ENCODE measurements around the gene TMEM170A. TPM values are rescaled to one million over a fixed set of nuclear protein-coding genes. Genes with fewer than 3 reads are reported as not detected.
"Not testable (repeated sequence)": the region's sequence is repeated elsewhere in the genome, so short reads cannot be mapped to it uniquely, and the experiment has no call there.

The TMEM170A gene
- total and polyA plus RNA-seq, 2 of the 13 experiments (the other 11 are each of a cell fraction or from before 2014, with no cell fraction given): 35.7 to 39.7 TPM

GRCh38 chr16:75463389-75464121, 934 bp downstream of the TMEM170A start (continued):
- TF ChIP-seq, protein P1, sequence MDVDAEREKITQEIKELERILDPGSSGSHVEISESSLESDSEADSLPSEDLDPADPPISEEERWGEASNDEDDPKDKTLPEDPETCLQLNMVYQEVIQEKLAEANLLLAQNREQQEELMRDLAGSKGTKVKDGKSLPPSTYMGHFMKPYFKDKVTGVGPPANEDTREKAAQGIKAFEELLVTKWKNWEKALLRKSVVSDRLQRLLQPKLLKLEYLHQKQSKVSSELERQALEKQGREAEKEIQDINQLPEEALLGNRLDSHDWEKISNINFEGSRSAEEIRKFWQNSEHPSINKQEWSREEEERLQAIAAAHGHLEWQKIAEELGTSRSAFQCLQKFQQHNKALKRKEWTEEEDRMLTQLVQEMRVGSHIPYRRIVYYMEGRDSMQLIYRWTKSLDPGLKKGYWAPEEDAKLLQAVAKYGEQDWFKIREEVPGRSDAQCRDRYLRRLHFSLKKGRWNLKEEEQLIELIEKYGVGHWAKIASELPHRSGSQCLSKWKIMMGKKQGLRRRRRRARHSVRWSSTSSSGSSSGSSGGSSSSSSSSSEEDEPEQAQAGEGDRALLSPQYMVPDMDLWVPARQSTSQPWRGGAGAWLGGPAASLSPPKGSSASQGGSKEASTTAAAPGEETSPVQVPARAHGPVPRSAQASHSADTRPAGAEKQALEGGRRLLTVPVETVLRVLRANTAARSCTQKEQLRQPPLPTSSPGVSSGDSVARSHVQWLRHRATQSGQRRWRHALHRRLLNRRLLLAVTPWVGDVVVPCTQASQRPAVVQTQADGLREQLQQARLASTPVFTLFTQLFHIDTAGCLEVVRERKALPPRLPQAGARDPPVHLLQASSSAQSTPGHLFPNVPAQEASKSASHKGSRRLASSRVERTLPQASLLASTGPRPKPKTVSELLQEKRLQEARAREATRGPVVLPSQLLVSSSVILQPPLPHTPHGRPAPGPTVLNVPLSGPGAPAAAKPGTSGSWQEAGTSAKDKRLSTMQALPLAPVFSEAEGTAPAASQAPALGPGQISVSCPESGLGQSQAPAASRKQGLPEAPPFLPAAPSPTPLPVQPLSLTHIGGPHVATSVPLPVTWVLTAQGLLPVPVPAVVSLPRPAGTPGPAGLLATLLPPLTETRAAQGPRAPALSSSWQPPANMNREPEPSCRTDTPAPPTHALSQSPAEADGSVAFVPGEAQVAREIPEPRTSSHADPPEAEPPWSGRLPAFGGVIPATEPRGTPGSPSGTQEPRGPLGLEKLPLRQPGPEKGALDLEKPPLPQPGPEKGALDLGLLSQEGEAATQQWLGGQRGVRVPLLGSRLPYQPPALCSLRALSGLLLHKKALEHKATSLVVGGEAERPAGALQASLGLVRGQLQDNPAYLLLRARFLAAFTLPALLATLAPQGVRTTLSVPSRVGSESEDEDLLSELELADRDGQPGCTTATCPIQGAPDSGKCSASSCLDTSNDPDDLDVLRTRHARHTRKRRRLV (CRISPR knock-in tag; IDR thresholded peaks at IDR 0.05): 0 out of 2 replicates have a peak, but pooled peaks have one; percentile 25
- TF ChIP-seq ZNF678 (CRISPR knock-in tag; IDR thresholded peaks at IDR 0.05) (peak; percentile 31; the same call in 1 of the 2 replicates), ZNF800 (CRISPR knock-in tag; IDR thresholded peaks at IDR 0.05) (0 out of 2 replicates have a peak, but pooled peaks have one; percentile 11), SMAD1 (CRISPR knock-in tag; IDR thresholded peaks at IDR 0.05; ENCODE audit: borderline replicate concordance, low read depth) (0 out of 2 replicates have a peak, but pooled peaks have one; percentile 7), ZHX2 (CRISPR knock-in tag; IDR thresholded peaks at IDR 0.05; ENCODE audit: borderline replicate concordance) (0 out of 2 replicates have a peak, but pooled peaks have one; percentile 15), BCL6 (CRISPR knock-in tag; IDR thresholded peaks at IDR 0.05) (peak; percentile 99), NR2F6 (IDR thresholded peaks at IDR 0.05) (peak; percentile 32; the same call in 1 of the 2 replicates), ZNF414 (CRISPR knock-in tag; IDR thresholded peaks at IDR 0.05) (peak; percentile 74), ARHGAP35 (CRISPR knock-in tag; IDR thresholded peaks at IDR 0.05; ENCODE audit: borderline replicate concordance) (0 out of 2 replicates have a peak, but pooled peaks have one; percentile 43), KDM5B (CRISPR knock-in tag; IDR thresholded peaks at IDR 0.05; ENCODE audit: borderline replicate concordance) (0 out of 2 replicates have a peak, but pooled peaks have one; percentile 2)
- not testable (repeated sequence) for TF ChIP-seq ZHX2 (IDR thresholded peaks at IDR 0.05; ENCODE audit: low read depth); NR2F6 (CRISPR knock-in tag; IDR thresholded peaks at IDR 0.05)
